ENCODE data around the gene GAN. TPM values are rescaled to one million over a fixed set of nuclear protein-coding genes. Genes with fewer than 3 reads are reported as not detected.

GAN gene
- total RNA-seq, 1 experiment from 2014 or later: 22.5 TPM

DNA sequence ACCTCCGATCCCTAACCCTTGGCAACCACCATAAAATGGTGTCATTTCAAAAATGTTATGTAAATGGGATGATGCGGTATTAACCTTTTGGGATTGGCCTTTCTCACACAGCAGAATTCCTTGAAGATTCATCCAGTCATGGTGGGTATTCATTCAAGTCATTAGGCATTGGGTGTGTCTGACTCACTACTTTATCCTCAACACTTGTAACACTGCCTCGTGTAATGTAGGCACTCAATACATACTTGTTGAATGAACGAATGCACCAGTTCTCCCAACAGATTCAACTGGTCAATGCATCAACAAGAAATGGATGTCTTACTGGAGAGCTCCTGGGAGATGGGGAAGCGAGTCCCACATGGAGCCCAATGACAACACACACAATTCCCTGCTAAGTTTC, 21.8 kb upstream of the GAN start:
- no peak overlapping the region for H2AFZ ChIP-seq (ENCODE audit: low read depth, low read length, poor library complexity, severe bottlenecking)
- H3K9me2 ChIP-seq (ENCODE audit: insufficient read depth): no peaks in the 10 kb centered on the region
- RAD21 ChIA-PET (ENCODE audit: low non-redundant PET in 1 of 2, low total read pairs in 2 of 2, uncharacterized antibody in 2 of 2, unreplicated experiment in 2 of 2): no interaction called here
- POLR2A ChIA-PET: no interaction called here
- H3K79me2 ChIP-seq (ENCODE audit: insufficient read depth, low read length): no peaks in the 10 kb centered on the region
- H3K9ac ChIP-seq (ENCODE audit: low read length): no peak overlapping the region
- no peaks in the 10 kb centered on the region; the same call in 1 of the 2 replicates for H3K27me3 ChIP-seq (ENCODE audit: insufficient read depth, low read length)
- ATAC-seq: no peak
- intact Hi-C loops (cut with micrococcal nuclease): no loop called here
- no peak for TF ChIP-seq ELF1 (IDR thresholded peaks at IDR 0.05; ENCODE audit: borderline replicate concordance, low read depth)
- no peak overlapping the region for H3K4me2 ChIP-seq (ENCODE audit: low read length)
- CTCF ChIA-PET: no interaction called here
- no peaks in the 10 kb centered on the region for H3K4me1 ChIP-seq (ENCODE audit: control insufficient read depth in 1 of 2, insufficient read depth in 2 of 2, low read length in 2 of 2)
- BruUV-seq (replicated peaks): no TSS peak
- no peaks in the 10 kb centered on the region for H3K36me3 ChIP-seq (ENCODE audit: control insufficient read depth in 1 of 2, insufficient read depth in 2 of 2, low read length in 2 of 2)
- no peaks in the 10 kb centered on the region for H4K20me1 ChIP-seq (ENCODE audit: insufficient read depth)
- no peak overlapping the region for H3K27ac ChIP-seq (ENCODE audit: low read depth, low read length)
- DNase-seq (ENCODE audit: low read depth, low spot score): no peak
- H3K4me3 ChIP-seq (replicated peaks in 1 of 2; ENCODE audit: low read depth in 1 of 2, low read length in 2 of 2): no peak overlapping the region
- no peaks in the 10 kb centered on the region for H3K9me3 ChIP-seq (ENCODE audit: control insufficient read depth in 1 of 2, insufficient read depth in 1 of 2, low read depth in 1 of 2, low read length in 2 of 2)

DNA sequence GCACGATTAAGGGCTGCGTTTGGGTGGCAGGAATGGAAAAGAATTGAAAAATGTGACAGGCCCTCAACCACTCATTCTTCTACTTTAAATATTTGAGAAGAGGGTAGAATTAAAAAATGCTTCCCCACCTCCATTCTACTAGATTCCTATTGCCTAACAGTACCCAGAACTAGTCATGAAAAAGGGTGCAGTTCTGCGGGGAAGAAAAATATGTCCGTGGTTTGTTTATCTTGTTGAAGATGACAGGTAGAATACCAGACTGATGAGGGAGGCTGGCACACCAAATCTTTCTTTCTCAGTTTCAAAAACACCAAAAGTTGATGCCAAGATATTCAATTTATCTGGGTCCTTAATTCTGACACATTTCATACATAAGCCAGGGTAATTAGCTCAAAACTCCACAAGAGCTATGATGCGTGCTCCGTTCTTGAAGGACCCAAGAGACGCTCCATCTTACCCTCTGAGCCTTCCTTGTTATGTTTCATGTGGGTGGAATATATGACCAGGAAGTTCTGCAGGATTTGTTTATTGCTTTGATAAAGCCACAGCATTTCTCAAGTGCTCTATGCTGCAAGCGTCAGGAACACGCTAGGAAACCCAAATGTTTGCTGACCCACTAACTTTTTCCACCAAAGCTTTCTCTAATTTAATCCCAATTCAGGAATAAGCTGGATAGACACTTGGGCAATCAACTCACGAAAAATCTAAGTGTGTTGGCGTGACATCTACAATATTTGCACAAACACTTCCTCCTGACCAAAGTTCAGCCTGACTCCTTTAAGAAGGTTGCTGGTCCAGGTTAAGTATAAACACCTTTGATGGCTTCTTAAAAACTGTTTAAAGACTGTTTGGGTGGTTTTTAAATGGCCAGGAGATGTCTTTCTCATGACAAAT, 20.6 kb upstream of the GAN start:
- ATAC-seq (no peak), DNase-seq (ENCODE audit: low read depth, low spot score) (no peak)
- Histone ChIP-seq H3K9ac (ENCODE audit: low read length) (no peak overlapping the region), H4K20me1 (ENCODE audit: insufficient read depth) (no peaks in the 10 kb centered on the region), H3K9me3 (ENCODE audit: control insufficient read depth in 1 of 2, insufficient read depth in 1 of 2, low read depth in 1 of 2, low read length in 2 of 2) (no peaks in the 10 kb centered on the region), H3K27me3 (ENCODE audit: insufficient read depth, low read length) (no peaks in the 10 kb centered on the region; the same call in 1 of the 2 replicates), H3K27ac (ENCODE audit: low read depth, low read length) (no peak overlapping the region), H3K79me2 (ENCODE audit: insufficient read depth, low read length) (no peaks in the 10 kb centered on the region), H3K36me3 (ENCODE audit: control insufficient read depth in 1 of 2, insufficient read depth in 2 of 2, low read length in 2 of 2) (no peaks in the 10 kb centered on the region), H3K4me3 (replicated peaks in 1 of 2; ENCODE audit: low read depth in 1 of 2, low read length in 2 of 2) (no peak overlapping the region), H3K4me2 (ENCODE audit: low read length) (no peak overlapping the region), H2AFZ (ENCODE audit: low read depth, low read length, poor library complexity, severe bottlenecking) (no peak overlapping the region), H3K9me2 (ENCODE audit: insufficient read depth) (no peaks in the 10 kb centered on the region), H3K4me1 (ENCODE audit: control insufficient read depth in 1 of 2, insufficient read depth in 2 of 2, low read length in 2 of 2) (no peaks in the 10 kb centered on the region)
- ChIA-PET POLR2A (no interaction called here), RAD21 (ENCODE audit: low non-redundant PET in 1 of 2, low total read pairs in 2 of 2, uncharacterized antibody in 2 of 2, unreplicated experiment in 2 of 2) (no interaction called here), CTCF (no interaction called here)
- intact Hi-C loops (cut with micrococcal nuclease): no loop called here
- no TSS peak for BruUV-seq (replicated peaks)
- TF ChIP-seq FOSL1 (IDR thresholded peaks at IDR 0.05; ENCODE audit: low read depth): no peak
- TF ChIP-seq JUND (IDR thresholded peaks at IDR 0.05): no peak
- no peak for TF ChIP-seq ZNF274 (IDR thresholded peaks at IDR 0.05; ENCODE audit: low read depth, low read length)
- TF ChIP-seq EZH2phosphoT487 (IDR thresholded peaks at IDR 0.05; ENCODE audit: borderline replicate concordance): no peak
- TF ChIP-seq, protein P1, sequence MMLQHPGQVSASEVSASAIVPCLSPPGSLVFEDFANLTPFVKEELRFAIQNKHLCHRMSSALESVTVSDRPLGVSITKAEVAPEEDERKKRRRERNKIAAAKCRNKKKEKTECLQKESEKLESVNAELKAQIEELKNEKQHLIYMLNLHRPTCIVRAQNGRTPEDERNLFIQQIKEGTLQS (IDR thresholded peaks at IDR 0.05): no peak
- no peak for TF ChIP-seq SP1 (IDR thresholded peaks at IDR 0.05; ENCODE audit: low read depth)
- TF ChIP-seq, protein P2, sequence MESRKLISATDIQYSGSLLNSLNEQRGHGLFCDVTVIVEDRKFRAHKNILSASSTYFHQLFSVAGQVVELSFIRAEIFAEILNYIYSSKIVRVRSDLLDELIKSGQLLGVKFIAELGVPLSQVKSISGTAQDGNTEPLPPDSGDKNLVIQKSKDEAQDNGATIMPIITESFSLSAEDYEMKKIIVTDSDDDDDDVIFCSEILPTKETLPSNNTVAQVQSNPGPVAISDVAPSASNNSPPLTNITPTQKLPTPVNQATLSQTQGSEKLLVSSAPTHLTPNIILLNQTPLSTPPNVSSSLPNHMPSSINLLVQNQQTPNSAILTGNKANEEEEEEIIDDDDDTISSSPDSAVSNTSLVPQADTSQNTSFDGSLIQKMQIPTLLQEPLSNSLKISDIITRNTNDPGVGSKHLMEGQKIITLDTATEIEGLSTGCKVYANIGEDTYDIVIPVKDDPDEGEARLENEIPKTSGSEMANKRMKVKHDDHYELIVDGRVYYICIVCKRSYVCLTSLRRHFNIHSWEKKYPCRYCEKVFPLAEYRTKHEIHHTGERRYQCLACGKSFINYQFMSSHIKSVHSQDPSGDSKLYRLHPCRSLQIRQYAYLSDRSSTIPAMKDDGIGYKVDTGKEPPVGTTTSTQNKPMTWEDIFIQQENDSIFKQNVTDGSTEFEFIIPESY (IDR thresholded peaks at IDR 0.05; ENCODE audit: extremely low read depth, insufficient replicate concordance, low read length): no peak

Data from HCT116 (cell line).